ENCODE measurements around the gene CCDC157.
A peak's percentile ranks its signal among the peaks of the same experiment; 100 is the strongest.

Gene CCDC157

GRCh38 chr22:30327864-30328345 is 28.9 kb upstream of the CCDC157 start:
- TF ChIP-seq CTCF (IDR thresholded peaks at IDR 0.05): peak; percentile 40
- Histone ChIP-seq H3K9me3 (ENCODE audit: control insufficient read depth, low read length) (no peaks in the 10 kb centered on the region), H3K79me2 (peaks cover 23% of the 10 kb centered on the region), H2AFZ (peak overlapping the region; percentile 7), H3K36me3 (ENCODE audit: control insufficient read depth, insufficient read depth, low read length) (no peaks in the 10 kb centered on the region), H3K9ac (no peak overlapping the region), H3K27ac (peak overlapping the region; percentile 80), H3K4me1 (peaks cover 10% of the 10 kb centered on the region), H3K4me2 (ENCODE audit: low read length) (peak overlapping the region; percentile 83), H3K27me3 (ENCODE audit: control insufficient read depth, insufficient read depth, low read length) (no peaks in the 10 kb centered on the region), H3K4me3 (ENCODE audit: low read depth, low read length) (peak overlapping the region; percentile 61)

- Histone ChIP-seq H3K4me1 (peaks cover 5% of the 10 kb centered on the region), H3K4me2 (ENCODE audit: low read length) (no peak overlapping the region), H3K36me3 (ENCODE audit: control insufficient read depth, insufficient read depth, low read length) (no peaks in the 10 kb centered on the region), H3K9ac (no peak overlapping the region), H3K79me2 (peaks cover 19% of the 10 kb centered on the region), H3K27ac (no peak overlapping the region), H3K27me3 (ENCODE audit: control insufficient read depth, insufficient read depth, low read length) (no peaks in the 10 kb centered on the region), H2AFZ (no peak overlapping the region), H3K4me3 (ENCODE audit: low read depth, low read length) (no peak overlapping the region), H3K9me3 (ENCODE audit: control insufficient read depth, low read length) (no peaks in the 10 kb centered on the region)
- TF ChIP-seq CTCF (IDR thresholded peaks at IDR 0.05): no peak
These were observed 28.2 kb upstream of the CCDC157 start for GRCh38 chr22:30328466-30329049.

- Histone ChIP-seq H3K4me2 (ENCODE audit: low read length) (no peak overlapping the region), H3K9me3 (ENCODE audit: control insufficient read depth, low read length) (no peaks in the 10 kb centered on the region), H3K27ac (no peak overlapping the region), H2AFZ (no peak overlapping the region), H3K4me3 (ENCODE audit: low read depth, low read length) (no peak overlapping the region), H3K9ac (no peak overlapping the region), H3K79me2 (no peaks in the 10 kb centered on the region), H3K27me3 (ENCODE audit: control insufficient read depth, insufficient read depth, low read length) (no peaks in the 10 kb centered on the region), H3K36me3 (ENCODE audit: control insufficient read depth, insufficient read depth, low read length) (no peaks in the 10 kb centered on the region), H3K4me1 (no peaks in the 10 kb centered on the region)
- TF ChIP-seq CTCF (IDR thresholded peaks at IDR 0.05): no peak
These were observed 24.3 kb upstream of the CCDC157 start for GRCh38 chr22:30332551-30332950.

GRCh38 chr22:30332994-30333706 is 23.7 kb upstream of the CCDC157 start:
- Histone ChIP-seq H3K9ac (no peak overlapping the region), H3K27me3 (ENCODE audit: control insufficient read depth, insufficient read depth, low read length) (no peaks in the 10 kb centered on the region), H3K4me2 (ENCODE audit: low read length) (no peak overlapping the region), H3K36me3 (ENCODE audit: control insufficient read depth, insufficient read depth, low read length) (no peaks in the 10 kb centered on the region), H2AFZ (no peak overlapping the region), H3K4me1 (no peaks in the 10 kb centered on the region), H3K79me2 (no peaks in the 10 kb centered on the region), H3K9me3 (ENCODE audit: control insufficient read depth, low read length) (no peaks in the 10 kb centered on the region), H3K27ac (no peak overlapping the region), H3K4me3 (ENCODE audit: low read depth, low read length) (no peak overlapping the region)
- TF ChIP-seq CTCF (IDR thresholded peaks at IDR 0.05): no peak
